Hematopoietic multipotent progenitor cell treated with erythropoietin and hydrocortisone succinate and interleukin-3 and kit ligand, for 15 days (in vitro differentiated cells): ENCODE results near the gene SRY.
"Not testable (repeated sequence)": the region's sequence is repeated elsewhere in the genome, so short reads cannot be mapped to it uniquely, and the experiment has no call there.

Source experiments
- DNase-seq: peaks from one replicate; pipeline ENCODE4 v3.0.0-alpha.2; 2015; ENCODE audit warnings: low spot score

Gene SRY

GRCh38 chrY:2787600-2787999 is at the start of gene SRY:
Gene SRY, minus strand, starts transcription at chrY:2787682. Its CDS starts 79 bp downstream, at chrY:2787603.
- no peak for DNase-seq

- DNase-seq: no peak
Observed at GRCh38 chrY:2837078-2837477, 49.6 kb upstream of the SRY start.

GRCh38 chrY:2835230-2835629 is 47.7 kb upstream of the SRY start:
- no peak for DNase-seq

GRCh38 chrY:2828497-2828896 is 41.0 kb upstream of the SRY start:
- no peak for DNase-seq

GRCh38 chrY:2824471-2824870 is 37.0 kb upstream of the SRY start:
- DNase-seq: no peak

- DNase-seq: not testable (repeated sequence)
Observed at GRCh38 chrY:2817146-2817896, 29.8 kb upstream of the SRY start.

GRCh38 chrY:2800246-2800645 is 12.8 kb upstream of the SRY start:
- DNase-seq: peak; percentile 10

GRCh38 chrY:2797991-2798390 is 10.5 kb upstream of the SRY start:
- DNase-seq: no peak

- DNase-seq: no peak
Observed at GRCh38 chrY:2796977-2797523, 9.6 kb upstream of the SRY start.

- DNase-seq: no peak
Observed at GRCh38 chrY:2789756-2790155, 2.3 kb upstream of the SRY start.

- DNase-seq: no peak
Observed at GRCh38 chrY:2786876-2787512, 488 bp downstream of the SRY start.
